HepG2 (cell line): ENCODE measurements around the gene CPT1B. TPM values are rescaled to one million over a fixed set of nuclear protein-coding genes. Genes with fewer than 3 reads are reported as not detected.

Source experiments
- ATF4 ChIP-seq, 2 experiments: fragments of 450-650 bp in 1 of 2; sonication (generic) in 1 of 2; formaldehyde crosslinking; IDR thresholded peaks; 2 replicates each; pipeline versions ENCODE4 v1.5.0 to v1.8.0; 2020 to 2022; ENCODE audit warnings: mild to moderate bottlenecking in 1 of 2, missing genetic modification reagents in 1 of 2
- BATF2 ChIP-seq: sonication (generic); formaldehyde crosslinking; IDR thresholded peaks from 2 replicates; pipeline ENCODE4 v1.8.0; 2022; ENCODE audit warnings: mild to moderate bottlenecking, missing genetic modification reagents, moderate library complexity
- GATAD1 ChIP-seq: IDR thresholded peaks from 2 replicates; pipeline ENCODE4 v1.6.1; 2016; ENCODE audit warnings: missing genetic modification reagents, missing compliant biosample characterization
- GZF1 ChIP-seq: sonication (generic); formaldehyde crosslinking; IDR thresholded peaks from 2 replicates; pipeline ENCODE4 v1.5.1; 2020; ENCODE audit warnings: mild to moderate bottlenecking, missing genetic modification reagents
- HMGXB4 ChIP-seq, 2 experiments: sonication (generic) in 1 of 2; formaldehyde crosslinking in 1 of 2; IDR thresholded peaks; 2 replicates each; pipeline versions ENCODE4 v1.4.0 to v1.6.1; 2018 to 2020; ENCODE audit warnings: missing genetic modification reagents in 2 of 2, borderline replicate concordance in 1 of 2, low read depth in 1 of 2, mild to moderate bottlenecking in 1 of 2, missing biosample characterization in 1 of 2
- HOXA9 ChIP-seq: sonication (generic); formaldehyde crosslinking; IDR thresholded peaks from 2 replicates; pipeline ENCODE4 v1.8.1; 2022; ENCODE audit warnings: missing genetic modification reagents, mild to moderate bottlenecking, moderate library complexity, borderline replicate concordance
- JUNB ChIP-seq: sonication (generic); formaldehyde crosslinking; IDR thresholded peaks from 2 replicates; pipeline ENCODE4 v1.8.0; 2022; ENCODE audit warnings: missing genetic modification reagents, mild to moderate bottlenecking, borderline replicate concordance
- MYPOP ChIP-seq: sonication (generic); formaldehyde crosslinking; IDR thresholded peaks from 2 replicates; pipeline ENCODE4 v1.8.1; 2023; ENCODE audit warnings: mild to moderate bottlenecking, moderate library complexity, missing genetic modification reagents
- PATZ1 ChIP-seq: sonication (generic); formaldehyde crosslinking; IDR thresholded peaks from 2 replicates; pipeline ENCODE4 v1.4.0; 2020; ENCODE audit warnings: missing genetic modification reagents
- RBM39 ChIP-seq: fragments of 200-400 bp; formaldehyde crosslinking; IDR thresholded peaks from one replicate; pipeline ENCODE4 v1.6.1; 2018; ENCODE audit warnings: antibody characterized with exemption, mild to moderate bottlenecking, low read depth, low read length; ENCODE audit not compliant: poor library complexity, severe bottlenecking
- RFX1 ChIP-seq: fragments of 450-650 bp; IDR thresholded peaks from 2 replicates; pipeline ENCODE4 v1.6.1; 2017
- TERF1 ChIP-seq: sonication (generic); formaldehyde crosslinking; IDR thresholded peaks from 2 replicates; pipeline ENCODE4 v1.8.0; 2022; ENCODE audit warnings: mild to moderate bottlenecking, missing genetic modification reagents, moderate library complexity
- ZFAT ChIP-seq: sonication (generic); formaldehyde crosslinking; conservative IDR thresholded peaks from 2 replicates; pipeline ENCODE4 v1.8.1; 2023; ENCODE audit warnings: missing genetic modification reagents, inconsistent platforms
- ZFP90 ChIP-seq: sonication (generic); formaldehyde crosslinking; IDR thresholded peaks from 2 replicates; pipeline ENCODE4 v1.8.0; 2022; ENCODE audit warnings: missing genetic modification reagents, mild to moderate bottlenecking, inconsistent platforms, borderline replicate concordance
- ZIK1 ChIP-seq: sonication (generic); formaldehyde crosslinking; IDR thresholded peaks from 2 replicates; pipeline ENCODE4 v1.5.0; 2020; ENCODE audit warnings: mild to moderate bottlenecking, low read depth, missing genetic modification reagents, borderline replicate concordance
- ZNF503 ChIP-seq: sonication (generic); formaldehyde crosslinking; IDR thresholded peaks from 2 replicates; pipeline ENCODE4 v1.4.0; 2020; ENCODE audit warnings: missing genetic modification reagents
- ZNF883 ChIP-seq: sonication (generic); formaldehyde crosslinking; IDR thresholded peaks from 2 replicates; pipeline ENCODE4 v1.5.1; 2020; ENCODE audit warnings: mild to moderate bottlenecking, missing genetic modification reagents; ENCODE audit errors: not compliant biosample characterization
- polyA plus RNA-seq, 8 experiments: library from polyadenylated mRNA; depleted of rRNA in 3 of 8; stranded (reverse) in 7 of 8; unstranded in 1 of 8; fragments of >200 nt; fragmentation: Illumina TruSeq in 4 of 8; extraction: Trizol in 4 of 8; gene quantifications; 2 replicates each; pipeline versions ENCODE4 v1.2.1 to v1.2.3, GENCODE V29; 2011 to 2016; ENCODE audit warnings: low read depth in 4 of 8, missing spikeins in 1 of 8, mixed read lengths in 1 of 8; ENCODE audit not compliant: insufficient read depth in 1 of 8
- total RNA-seq, 5 experiments: library from RNA; depleted of rRNA; stranded (reverse); fragments of >200 nt; fragmentation: Illumina TruSeq; extraction: Trizol; gene quantifications; 2 replicates each; pipeline ENCODE4 v1.2.3, GENCODE V29; 2016; ENCODE audit warnings: low read depth in 1 of 5

The CPT1B gene
- total and polyA plus RNA-seq, 2 of the 13 experiments (the other 11 are each of a cell fraction or from before 2014, with no cell fraction given) = 9.2 to 19.5 TPM

- no peak for TF ChIP-seq GATAD1 (CRISPR knock-in tag)
- peak; percentile 63 for TF ChIP-seq HOXA9
- peak; percentile 12; the same call in 1 of the 2 replicates for TF ChIP-seq JUNB (CRISPR knock-in tag)
- TF ChIP-seq RBM39 = no peak
- TF ChIP-seq RFX1 = no peak
- TF ChIP-seq ZFP90 (CRISPR knock-in tag) = peak; percentile 44; the same call in 1 of the 2 replicates
- peak; percentile 8; the same call in 1 of the 2 replicates for TF ChIP-seq PATZ1
- peak; percentile 8; the same call in 1 of the 2 replicates for TF ChIP-seq MYPOP
- peak; percentile 18 to 76; a peak in 2 of 4 replicates for TF ChIP-seq HMGXB4 (CRISPR knock-in tag; IDR thresholded peaks at IDR 0.05; ENCODE audit: borderline replicate concordance in 1 of 2, low read depth in 1 of 2)
- no peak for TF ChIP-seq ZNF883 (CRISPR knock-in tag)
- TF ChIP-seq ATF4 (CRISPR knock-in tag; IDR thresholded peaks at IDR 0.05) = peak in 1 of 2 experiments; percentile 28; a peak in 1 of 4 replicates
- TF ChIP-seq ZNF503 (CRISPR knock-in tag) = peak; percentile 58; the same call in 1 of the 2 replicates
- no peak for TF ChIP-seq GZF1
- peak; percentile 34; the same call in 1 of the 2 replicates for TF ChIP-seq ZIK1 (CRISPR knock-in tag)
- TF ChIP-seq BATF2 (CRISPR knock-in tag) = peak; percentile 85
- TF ChIP-seq ZFAT (CRISPR knock-in tag) = peak; percentile 72; the same call in 1 of the 2 replicates
- 0 out of 2 replicates have a peak, but pooled peaks have one; percentile 76 for TF ChIP-seq TERF1 (CRISPR knock-in tag)
These were observed 52.0 kb downstream of the CPT1B start (continued) for GRCh38 chr22:50526108-50526833.
